GM19468 (cell line): ENCODE measurements around the gene ANO1.

Source experiments
- ATAC-seq: cut with Tn5 transposase; IDR thresholded peaks from one replicate; pipeline ENCODE4 v1.9.1; 2021; ENCODE audit warnings: mild to moderate bottlenecking, moderate library complexity, moderate number of reproducible peaks; ENCODE audit not compliant: unreplicated experiment; ENCODE audit errors: extremely low read depth

The ANO1 gene

GRCh38 chr11:70229737-70230136 lies 151.6 kb downstream of the ANO1 start:
- no peak for ATAC-seq

- no peak for ATAC-seq
These were observed 152.2 kb downstream of the ANO1 start for GRCh38 chr11:70230151-70230839.

GRCh38 chr11:70230840-70231710 lies 153.0 kb downstream of the ANO1 start:
- ATAC-seq = no peak

- ATAC-seq = no peak
These were observed 154.9 kb downstream of the ANO1 start for GRCh38 chr11:70233034-70233433.

GRCh38 chr11:70233511-70233934 lies 155.4 kb downstream of the ANO1 start:
- no peak for ATAC-seq

- no peak for ATAC-seq
These were observed 155.8 kb downstream of the ANO1 start for GRCh38 chr11:70233962-70234361.
